ENCODE results near the gene MCC. TPM values are rescaled to one million over a fixed set of nuclear protein-coding genes. Genes with fewer than 3 reads are reported as not detected.

The MCC gene
- polyA plus RNA-seq, 1 donor (not counting 4 experiments of a cell fraction or from before 2014, with no cell fraction given): 24.6 TPM

DNA sequence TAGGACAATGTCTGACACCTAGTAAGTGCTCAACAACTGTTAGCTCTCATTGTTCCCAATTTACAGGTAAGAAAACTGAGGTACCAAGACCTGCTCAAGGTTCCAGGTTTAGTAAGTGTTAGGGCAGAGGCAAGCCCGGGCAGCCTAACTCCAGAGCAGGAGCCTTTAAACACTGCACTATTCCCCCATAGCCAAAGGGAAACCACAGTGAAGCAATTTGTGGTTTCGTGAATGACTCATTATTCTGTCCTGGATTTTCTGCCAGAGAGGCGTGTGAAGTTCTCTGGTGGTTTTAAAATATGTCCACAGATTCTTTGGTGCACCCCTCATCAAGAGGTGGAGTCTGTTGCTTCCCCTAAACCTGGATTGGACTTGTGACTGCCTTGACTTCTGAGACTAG lies 1.0 kb upstream of the MCC start:
- Histone ChIP-seq H3K9me1 (ENCODE audit: control insufficient read depth, extremely low read depth, insufficient read depth, low read length) (no peaks in the 10 kb centered on the region), H3K4me2 (ENCODE audit: control insufficient read depth, extremely low read depth, insufficient read depth, low read depth, low read length) (peak overlapping the region; percentile 69), H3K27ac (ENCODE audit: control insufficient read depth, insufficient read depth, low read length) (peak overlapping the region; percentile 80), H3K9ac (ENCODE audit: control insufficient read depth, extremely low read depth, insufficient read depth, low read length) (no peak overlapping the region), H3K79me2 (ENCODE audit: control insufficient read depth, insufficient read depth, low read length) (peaks cover 24% of the 10 kb centered on the region), H3K9me3 (ENCODE audit: control insufficient read depth, low read depth, low read length) (peaks cover 10% of the 10 kb centered on the region), H3K4me3 (ENCODE audit: control insufficient read depth in 2 of 3, extremely low read depth in 1 of 3, insufficient read depth in 2 of 3, low read depth in 1 of 3, low read length in 3 of 3) (peak overlapping the region in 2 of 3 experiments; percentile 80 to 85), H4K20me1 (ENCODE audit: control insufficient read depth, extremely low read depth, insufficient read depth, low read length) (no peaks in the 10 kb centered on the region), H3K27me3 (ENCODE audit: control insufficient read depth, extremely low read depth, insufficient read depth, low read length) (no peaks in the 10 kb centered on the region), H3K36me3 (ENCODE audit: control insufficient read depth in 2 of 2, extremely low read depth in 1 of 2, insufficient read depth in 2 of 2, low read length in 2 of 2) (no peaks in the 10 kb centered on the region), H2AFZ (ENCODE audit: control insufficient read depth, low read length) (peak overlapping the region; percentile 57), H3K4me1 (ENCODE audit: control insufficient read depth, extremely low read depth, insufficient read depth, low read length) (peaks cover 17% of the 10 kb centered on the region)
- FAIRE-seq (peak; percentile 100), DNase-seq (ENCODE audit: low read depth, low spot score) (peak; percentile 81)
- dilution Hi-C loops (cut with MboI; ENCODE audit: extremely low pct_ligation_motif_present, low sequenced_read_pairs): no loop called here
- TF ChIP-seq EZH2 (IDR thresholded peaks at IDR 0.05; ENCODE audit: low read length): no peak
- TF ChIP-seq, protein P1, sequence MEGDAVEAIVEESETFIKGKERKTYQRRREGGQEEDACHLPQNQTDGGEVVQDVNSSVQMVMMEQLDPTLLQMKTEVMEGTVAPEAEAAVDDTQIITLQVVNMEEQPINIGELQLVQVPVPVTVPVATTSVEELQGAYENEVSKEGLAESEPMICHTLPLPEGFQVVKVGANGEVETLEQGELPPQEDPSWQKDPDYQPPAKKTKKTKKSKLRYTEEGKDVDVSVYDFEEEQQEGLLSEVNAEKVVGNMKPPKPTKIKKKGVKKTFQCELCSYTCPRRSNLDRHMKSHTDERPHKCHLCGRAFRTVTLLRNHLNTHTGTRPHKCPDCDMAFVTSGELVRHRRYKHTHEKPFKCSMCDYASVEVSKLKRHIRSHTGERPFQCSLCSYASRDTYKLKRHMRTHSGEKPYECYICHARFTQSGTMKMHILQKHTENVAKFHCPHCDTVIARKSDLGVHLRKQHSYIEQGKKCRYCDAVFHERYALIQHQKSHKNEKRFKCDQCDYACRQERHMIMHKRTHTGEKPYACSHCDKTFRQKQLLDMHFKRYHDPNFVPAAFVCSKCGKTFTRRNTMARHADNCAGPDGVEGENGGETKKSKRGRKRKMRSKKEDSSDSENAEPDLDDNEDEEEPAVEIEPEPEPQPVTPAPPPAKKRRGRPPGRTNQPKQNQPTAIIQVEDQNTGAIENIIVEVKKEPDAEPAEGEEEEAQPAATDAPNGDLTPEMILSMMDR (optimal IDR thresholded peaks at IDR 0.05 in 1 of 3, IDR thresholded peaks at IDR 0.05 in 1 of 3, conservative IDR thresholded peaks at IDR 0.05 in 1 of 3; ENCODE audit: extremely low read depth in 1 of 3, insufficient read depth in 2 of 3, low read length in 3 of 3): no peak

DNA sequence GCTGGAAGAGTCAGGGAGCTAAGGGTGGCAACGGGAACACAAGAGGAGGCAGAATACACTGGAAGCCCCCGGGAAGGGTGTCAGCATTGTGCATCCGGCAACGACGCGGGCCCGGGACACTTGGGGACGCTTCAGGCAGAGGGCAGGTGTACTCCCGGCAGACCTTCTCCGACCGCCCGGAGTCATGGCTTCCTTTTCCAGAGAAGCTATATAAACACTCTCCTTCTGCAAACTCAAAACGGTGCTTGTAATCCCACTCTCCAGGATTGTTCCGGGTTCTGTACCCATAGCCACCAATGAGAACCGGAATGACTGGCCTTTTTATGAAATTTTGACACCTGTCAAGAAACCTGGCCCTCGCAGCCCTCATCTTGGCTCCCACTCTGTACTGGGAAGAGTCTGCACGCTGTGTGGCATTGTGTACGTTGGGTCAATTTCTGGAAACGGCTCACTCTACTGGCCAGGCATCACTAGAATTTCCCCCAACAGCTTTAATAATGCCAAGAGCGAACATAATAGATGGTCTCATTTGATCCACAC lies 462 bp upstream of the MCC start:
- Histone ChIP-seq H4K20me1 (ENCODE audit: control insufficient read depth, extremely low read depth, insufficient read depth, low read length) (no peaks in the 10 kb centered on the region), H3K36me3 (ENCODE audit: control insufficient read depth in 2 of 2, extremely low read depth in 1 of 2, insufficient read depth in 2 of 2, low read length in 2 of 2) (no peaks in the 10 kb centered on the region), H3K4me1 (ENCODE audit: control insufficient read depth, extremely low read depth, insufficient read depth, low read length) (peaks cover 17% of the 10 kb centered on the region), H3K9me1 (ENCODE audit: control insufficient read depth, extremely low read depth, insufficient read depth, low read length) (no peaks in the 10 kb centered on the region), H3K27ac (ENCODE audit: control insufficient read depth, insufficient read depth, low read length) (peak overlapping the region; percentile 80), H3K9me3 (ENCODE audit: control insufficient read depth, low read depth, low read length) (peaks cover 10% of the 10 kb centered on the region), H3K4me3 (ENCODE audit: control insufficient read depth in 2 of 3, extremely low read depth in 1 of 3, insufficient read depth in 2 of 3, low read depth in 1 of 3, low read length in 3 of 3) (peak overlapping the region; percentile 80 to 85 (median 80)), H3K9ac (ENCODE audit: control insufficient read depth, extremely low read depth, insufficient read depth, low read length) (peak overlapping the region; percentile 84), H3K4me2 (ENCODE audit: control insufficient read depth, extremely low read depth, insufficient read depth, low read depth, low read length) (peak overlapping the region; percentile 69), H2AFZ (ENCODE audit: control insufficient read depth, low read length) (peak overlapping the region; percentile 94), H3K27me3 (ENCODE audit: control insufficient read depth, extremely low read depth, insufficient read depth, low read length) (no peaks in the 10 kb centered on the region), H3K79me2 (ENCODE audit: control insufficient read depth, insufficient read depth, low read length) (peaks cover 28% of the 10 kb centered on the region)
- TF ChIP-seq, protein P1 (optimal IDR thresholded peaks at IDR 0.05 in 1 of 3, IDR thresholded peaks at IDR 0.05 in 1 of 3, conservative IDR thresholded peaks at IDR 0.05 in 1 of 3; ENCODE audit: extremely low read depth in 1 of 3, insufficient read depth in 2 of 3, low read length in 3 of 3): no peak
- TF ChIP-seq EZH2 (IDR thresholded peaks at IDR 0.05; ENCODE audit: low read length): no peak
- FAIRE-seq: no peak
- DNase-seq (ENCODE audit: low read depth, low spot score): no peak
- dilution Hi-C loops (cut with MboI; ENCODE audit: extremely low pct_ligation_motif_present, low sequenced_read_pairs): no loop called here
